HG03103 (cell line): ENCODE data around the gene CCND1.

Experiments used
- ATAC-seq: cut with Tn5 transposase; IDR thresholded peaks from one replicate; pipeline ENCODE4 v1.9.1; 2021; ENCODE audit warnings: low read depth; ENCODE audit not compliant: unreplicated experiment

The CCND1 gene

DNA sequence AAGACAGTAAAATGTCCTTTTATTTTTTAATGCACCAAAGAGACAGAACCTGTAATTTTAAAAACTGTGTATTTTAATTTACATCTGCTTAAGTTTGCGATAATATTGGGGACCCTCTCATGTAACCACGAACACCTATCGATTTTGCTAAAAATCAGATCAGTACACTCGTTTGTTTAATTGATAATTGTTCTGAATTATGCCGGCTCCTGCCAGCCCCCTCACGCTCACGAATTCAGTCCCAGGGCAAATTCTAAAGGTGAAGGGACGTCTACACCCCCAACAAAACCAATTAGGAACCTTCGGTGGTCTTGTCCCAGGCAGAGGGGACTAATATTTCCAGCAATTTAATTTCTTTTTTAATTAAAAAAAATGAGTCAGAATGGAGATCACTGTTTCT lies 1.1 kb upstream of the CCND1 start:
- no peak for ATAC-seq

DNA sequence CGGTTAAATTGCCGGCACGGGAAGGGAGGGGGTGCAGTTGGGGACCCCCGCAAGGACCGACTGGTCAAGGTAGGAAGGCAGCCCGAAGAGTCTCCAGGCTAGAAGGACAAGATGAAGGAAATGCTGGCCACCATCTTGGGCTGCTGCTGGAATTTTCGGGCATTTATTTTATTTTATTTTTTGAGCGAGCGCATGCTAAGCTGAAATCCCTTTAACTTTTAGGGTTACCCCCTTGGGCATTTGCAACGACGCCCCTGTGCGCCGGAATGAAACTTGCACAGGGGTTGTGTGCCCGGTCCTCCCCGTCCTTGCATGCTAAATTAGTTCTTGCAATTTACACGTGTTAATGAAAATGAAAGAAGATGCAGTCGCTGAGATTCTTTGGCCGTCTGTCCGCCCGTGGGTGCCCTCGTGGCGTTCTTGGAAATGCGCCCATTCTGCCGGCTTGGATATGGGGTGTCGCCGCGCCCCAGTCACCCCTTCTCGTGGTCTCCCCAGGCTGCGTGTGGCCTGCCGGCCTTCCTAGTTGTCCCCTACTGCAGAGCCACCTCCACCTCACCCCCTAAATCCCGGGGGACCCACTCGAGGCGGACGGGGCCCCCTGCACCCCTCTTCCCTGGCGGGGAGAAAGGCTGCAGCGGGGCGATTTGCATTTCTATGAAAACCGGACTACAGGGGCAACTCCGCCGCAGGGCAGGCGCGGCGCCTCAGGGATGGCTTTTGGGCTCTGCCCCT lies 529 bp upstream of the CCND1 start:
- ATAC-seq = no peak

DNA sequence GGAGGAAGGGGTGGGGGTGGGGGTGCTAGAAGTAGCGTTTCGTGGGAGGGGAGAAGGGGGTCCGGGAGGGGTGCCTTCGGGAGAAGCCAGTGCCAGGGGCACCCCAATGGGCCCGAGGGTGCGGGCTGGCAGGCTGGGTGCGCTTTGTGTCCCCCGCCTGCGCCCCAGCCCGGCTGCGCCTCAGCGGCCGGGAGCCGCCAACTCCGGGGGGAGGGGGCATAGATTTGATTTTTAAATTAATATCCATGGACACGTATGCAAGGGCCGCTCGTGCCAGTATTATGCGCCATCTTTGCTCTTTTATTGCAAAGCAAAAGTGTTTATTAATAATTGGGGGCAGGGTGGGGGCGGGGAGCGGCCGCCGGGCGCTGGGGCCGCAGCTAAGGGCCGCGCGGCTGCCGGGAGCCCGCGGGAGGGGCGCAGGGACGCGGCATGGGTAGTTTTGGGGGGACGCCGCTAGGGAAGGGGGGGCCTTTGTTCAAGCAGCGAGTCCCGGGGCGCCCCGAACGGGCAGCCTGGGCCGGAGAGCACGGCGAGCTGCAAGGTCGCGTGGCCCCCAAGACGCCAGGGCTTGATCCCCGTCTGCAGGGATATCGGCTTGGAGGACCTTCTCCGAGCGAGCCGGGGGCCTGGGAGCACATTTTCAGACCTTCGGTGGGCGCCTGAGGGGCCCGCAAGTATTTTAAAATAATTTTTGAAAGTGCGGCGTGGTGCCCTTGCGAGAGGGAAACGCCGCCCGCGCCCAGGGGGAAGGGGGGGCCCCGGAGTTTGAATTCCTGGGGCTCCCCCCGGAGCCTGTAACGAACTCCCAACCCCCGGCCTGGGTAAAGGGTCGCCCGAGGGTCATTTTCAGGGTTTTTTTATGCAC lies 959 bp downstream of the CCND1 start:
- no peak for ATAC-seq

DNA sequence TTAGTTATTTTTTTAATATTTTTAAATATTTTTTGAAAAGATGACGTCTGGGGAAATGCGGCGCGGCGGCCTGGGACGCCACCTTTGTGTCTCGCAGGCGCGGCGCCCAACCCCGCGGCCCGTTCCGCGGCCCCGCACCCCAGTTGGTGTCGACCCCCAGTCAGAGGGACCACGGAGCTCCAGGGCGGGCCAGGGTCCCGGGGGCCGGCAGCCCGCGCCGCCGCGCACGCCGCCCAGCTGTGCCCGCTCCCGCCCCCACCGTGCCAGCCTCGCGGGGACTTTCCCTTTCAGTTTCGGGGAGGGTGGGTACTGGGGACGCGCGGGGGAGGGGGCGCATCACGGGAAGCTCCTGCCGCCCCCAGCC lies 1.6 kb downstream of the CCND1 start:
- ATAC-seq = no peak

DNA sequence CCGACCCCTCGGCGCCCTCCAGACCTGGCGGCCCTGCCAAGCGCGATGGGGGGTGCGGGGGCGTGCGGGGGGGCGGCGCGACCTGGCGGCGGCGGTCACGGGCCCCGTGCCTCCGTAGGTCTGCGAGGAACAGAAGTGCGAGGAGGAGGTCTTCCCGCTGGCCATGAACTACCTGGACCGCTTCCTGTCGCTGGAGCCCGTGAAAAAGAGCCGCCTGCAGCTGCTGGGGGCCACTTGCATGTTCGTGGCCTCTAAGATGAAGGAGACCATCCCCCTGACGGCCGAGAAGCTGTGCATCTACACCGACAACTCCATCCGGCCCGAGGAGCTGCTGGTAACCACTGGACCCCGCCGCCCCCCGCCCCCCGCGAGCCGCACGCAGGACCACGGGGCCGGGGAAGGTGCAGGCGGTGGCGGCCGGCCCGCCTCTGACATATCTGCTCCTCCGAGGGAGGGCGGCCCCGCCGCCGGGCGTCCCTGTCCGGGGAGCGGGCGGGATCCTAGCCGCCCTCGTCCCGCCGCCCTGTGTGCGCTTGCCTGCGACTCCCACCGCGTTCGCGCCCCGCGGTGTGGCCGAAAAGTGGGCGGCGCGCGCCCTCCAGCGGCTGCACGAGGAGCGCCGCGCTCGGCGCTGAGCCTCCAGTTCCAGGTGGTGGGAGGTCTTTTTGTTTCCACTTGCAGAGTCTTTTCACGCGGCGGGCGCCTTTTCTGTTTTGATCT lies 2.1 kb downstream of the CCND1 start:
- no peak for ATAC-seq

DNA sequence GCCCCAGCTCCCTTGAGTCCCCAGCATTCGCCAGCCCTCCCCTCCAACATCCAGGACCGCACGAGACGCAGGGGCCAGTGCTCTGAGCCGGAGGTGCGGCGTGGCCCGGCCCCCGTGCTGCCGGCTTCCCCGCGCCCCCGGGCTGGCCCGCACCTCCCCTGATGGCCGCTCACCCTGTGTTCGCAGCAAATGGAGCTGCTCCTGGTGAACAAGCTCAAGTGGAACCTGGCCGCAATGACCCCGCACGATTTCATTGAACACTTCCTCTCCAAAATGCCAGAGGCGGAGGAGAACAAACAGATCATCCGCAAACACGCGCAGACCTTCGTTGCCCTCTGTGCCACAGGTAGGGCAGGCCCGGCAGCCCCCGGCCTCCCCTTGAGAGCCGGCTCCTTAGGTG lies 2.7 kb downstream of the CCND1 start:
- no peak for ATAC-seq

DNA sequence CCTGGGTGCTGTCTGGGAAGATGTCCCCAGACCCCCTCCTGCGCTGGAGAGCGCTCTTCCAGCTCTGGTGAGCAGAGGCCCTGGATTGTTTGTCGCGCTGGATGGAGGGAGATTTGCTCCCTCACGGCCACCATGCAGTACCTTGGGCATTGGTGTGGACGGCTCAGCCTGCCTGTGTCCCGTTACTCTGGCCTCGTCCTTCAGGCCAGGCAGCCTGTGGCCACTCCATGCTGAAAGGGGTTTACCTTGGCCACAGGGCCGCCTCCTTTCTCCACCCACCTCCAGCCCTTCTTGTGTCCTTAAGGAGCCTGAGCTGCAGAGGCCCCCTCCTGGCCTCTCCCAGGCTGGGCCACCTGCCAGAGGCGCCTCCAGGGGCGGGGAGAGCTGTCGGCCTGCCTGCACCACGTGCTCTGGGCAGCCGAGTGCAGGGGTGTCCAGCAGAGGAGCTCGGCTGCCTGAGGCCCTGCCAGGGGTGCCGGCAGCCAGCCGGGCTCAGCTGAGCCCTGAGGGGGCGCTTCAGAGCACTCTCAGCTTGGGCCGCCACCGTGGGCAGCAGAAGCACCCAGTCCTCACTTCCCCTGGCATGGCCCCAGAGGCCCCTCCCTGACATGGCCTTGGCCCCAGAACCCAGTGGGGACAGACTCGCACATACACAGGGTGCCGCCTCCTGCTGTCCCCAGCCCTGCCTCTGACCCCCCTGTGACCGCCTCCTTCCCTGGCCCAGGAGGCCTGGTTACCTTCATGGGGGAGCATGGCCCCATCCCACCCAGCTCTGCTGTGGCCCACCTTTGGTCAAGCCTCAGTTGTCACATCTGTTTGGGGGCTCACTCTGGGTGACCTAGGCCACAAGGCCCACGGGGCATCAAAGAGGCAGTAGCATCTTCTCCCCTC lies 3.4 kb downstream of the CCND1 start:
- no peak for ATAC-seq

DNA sequence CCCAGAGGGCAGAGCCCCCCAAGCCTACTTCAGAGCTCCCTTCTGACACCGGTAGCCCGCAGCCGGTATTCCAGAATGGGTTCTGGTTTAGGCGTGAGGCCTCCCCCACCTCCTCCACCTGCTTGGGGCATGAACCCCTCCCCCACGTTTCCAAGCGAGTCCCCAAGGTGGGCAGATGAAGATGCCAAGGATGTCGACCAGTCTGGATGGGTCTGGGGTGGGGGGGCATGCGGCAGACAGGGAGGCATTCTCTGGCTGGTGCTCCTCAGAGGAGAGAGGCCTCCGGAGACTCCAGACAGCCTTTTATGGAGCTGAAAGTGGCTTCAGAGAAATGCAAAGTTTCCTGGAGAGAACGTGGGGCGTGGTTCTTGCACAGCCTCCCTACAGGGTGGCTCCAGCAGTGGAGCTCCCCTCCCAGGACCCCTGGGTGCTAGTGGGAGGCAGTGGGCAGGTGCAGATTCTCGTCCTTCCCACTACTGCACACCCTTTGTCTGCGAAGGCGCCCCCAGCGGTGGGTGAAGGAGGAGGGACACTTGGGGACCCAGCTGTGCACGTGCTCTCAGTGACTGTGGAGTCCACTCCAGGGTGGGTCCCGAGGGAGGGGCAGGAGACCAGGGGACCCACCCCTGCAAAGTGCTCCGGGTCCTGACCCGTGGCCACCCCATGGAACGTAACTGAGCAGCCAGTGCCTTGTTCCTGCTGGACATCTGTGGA lies 4.2 kb downstream of the CCND1 start:
- no peak for ATAC-seq

DNA sequence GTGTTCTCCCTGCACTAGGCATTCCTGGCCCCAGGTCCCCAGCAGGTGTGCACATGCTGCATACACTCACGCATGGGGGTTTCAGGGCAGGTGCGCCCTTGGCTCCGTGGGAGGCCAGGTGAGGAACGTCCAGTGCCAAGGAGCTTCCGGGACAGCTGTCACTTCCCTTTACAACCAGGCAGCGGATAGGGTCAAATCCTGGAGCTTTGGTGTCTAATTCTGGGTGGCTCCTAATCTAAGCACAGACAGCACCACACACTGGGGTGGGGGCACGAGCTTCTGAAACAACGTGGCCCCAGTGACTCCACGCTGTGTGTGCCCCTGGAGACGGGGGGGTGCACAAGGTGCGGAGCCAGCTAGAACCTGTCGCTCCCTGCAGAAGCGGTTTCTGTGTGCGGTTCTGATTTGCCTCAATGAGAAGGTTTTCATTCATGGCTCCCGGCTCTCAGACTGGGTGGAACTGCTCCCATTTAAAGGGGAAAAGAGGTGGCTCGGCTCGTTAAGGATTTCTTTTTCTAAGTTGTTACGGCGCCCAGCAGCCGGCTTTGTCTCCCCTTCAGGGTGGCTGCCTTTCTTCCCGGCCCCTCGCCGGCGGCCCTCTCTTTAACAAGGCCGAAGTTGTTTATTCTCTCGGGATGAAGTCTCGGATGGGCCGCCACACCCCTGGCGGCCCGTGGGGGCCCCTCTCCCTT lies 5.0 kb downstream of the CCND1 start:
- ATAC-seq = no peak

DNA sequence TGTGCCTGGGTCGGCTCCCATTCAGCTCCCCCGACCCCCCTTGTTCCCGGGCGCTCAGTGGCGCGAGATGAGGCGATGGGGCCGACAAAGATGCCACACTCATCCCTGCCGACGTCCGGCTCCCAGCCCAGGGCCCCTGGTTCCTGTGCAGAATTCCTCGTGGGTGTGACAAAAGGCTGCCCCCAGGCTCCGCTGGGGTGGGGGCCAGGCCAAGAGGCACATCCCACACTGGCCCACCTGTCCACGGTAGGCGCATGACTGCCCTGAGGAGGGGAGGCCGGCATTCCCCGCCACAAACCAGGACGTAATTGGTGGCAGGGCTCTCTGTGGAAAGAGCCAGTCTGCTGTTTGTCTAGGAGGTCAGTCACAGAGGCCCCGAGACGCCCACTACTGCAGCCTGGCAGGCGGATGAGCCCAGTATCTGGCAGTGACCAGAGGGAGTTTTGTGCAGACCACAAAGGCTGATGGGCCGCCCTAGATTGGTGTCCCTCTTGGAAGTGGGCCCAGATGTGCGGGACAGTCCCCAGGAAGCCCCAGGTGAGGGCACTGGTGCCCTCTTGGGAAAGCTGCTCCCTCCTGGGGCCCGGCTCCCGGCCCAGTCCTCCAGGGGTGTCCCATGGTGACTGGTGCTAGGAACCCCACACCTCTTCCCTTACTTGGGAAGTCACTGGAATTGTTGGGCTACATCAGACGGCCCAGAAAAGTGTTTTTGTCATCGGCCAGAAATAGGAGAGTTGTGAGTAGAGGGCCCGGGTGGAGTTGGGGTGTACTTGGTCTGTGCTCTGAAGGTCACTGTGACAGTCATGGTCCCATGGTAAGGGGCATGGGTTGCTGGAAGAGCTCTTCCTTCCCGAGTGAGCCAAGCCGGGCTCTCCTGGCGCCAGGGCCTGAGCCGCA lies 5.8 kb downstream of the CCND1 start:
- ATAC-seq = no peak

DNA sequence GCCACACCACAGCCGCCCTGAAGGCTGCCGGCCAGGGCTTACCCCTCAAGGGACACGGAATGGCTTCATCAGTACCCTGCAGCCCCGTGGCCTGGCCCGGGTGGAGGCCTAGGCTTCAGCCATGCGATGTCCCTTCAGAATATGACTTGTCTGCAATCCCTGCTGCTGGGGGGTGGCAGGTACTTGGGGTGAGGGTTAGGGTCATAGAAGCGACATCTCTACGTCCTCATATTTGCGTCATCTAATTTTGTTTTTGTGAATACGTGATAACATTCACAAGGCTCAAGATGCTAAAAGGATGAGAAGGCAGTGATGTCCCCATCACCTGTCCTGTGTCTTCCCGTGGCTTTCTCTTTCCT lies 6.4 kb downstream of the CCND1 start:
- ATAC-seq = no peak

DNA sequence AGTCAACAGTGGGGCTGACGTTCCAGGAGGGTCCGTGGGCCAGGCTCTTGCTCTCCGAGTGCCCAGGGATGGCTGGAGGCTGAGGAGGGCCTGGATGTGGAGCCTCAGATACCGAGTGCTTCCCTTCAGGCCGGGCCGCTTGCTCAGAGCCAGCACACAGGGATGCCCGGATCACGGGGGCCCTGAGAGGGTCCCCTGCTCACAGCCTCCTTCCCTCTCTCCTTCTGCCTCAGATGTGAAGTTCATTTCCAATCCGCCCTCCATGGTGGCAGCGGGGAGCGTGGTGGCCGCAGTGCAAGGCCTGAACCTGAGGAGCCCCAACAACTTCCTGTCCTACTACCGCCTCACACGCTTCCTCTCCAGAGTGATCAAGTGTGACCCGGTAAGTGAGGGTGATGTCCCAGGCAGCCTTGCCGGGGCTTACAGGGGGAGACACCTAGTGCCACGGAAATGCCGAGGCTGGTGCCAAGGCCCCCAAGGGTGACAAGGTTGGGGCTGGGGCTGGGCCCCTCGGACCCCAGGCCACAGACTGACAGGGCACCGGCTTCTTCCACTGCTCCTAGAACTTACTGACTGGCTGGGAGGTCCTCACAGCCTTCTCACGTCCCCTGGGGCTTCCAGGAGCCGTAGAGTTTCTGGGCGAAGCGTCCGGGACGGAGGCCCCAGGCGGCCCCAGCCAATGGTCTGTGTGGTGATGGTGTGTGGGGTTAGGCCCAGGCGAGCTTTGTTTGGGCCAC lies 7.0 kb downstream of the CCND1 start:
- ATAC-seq = no peak

DNA sequence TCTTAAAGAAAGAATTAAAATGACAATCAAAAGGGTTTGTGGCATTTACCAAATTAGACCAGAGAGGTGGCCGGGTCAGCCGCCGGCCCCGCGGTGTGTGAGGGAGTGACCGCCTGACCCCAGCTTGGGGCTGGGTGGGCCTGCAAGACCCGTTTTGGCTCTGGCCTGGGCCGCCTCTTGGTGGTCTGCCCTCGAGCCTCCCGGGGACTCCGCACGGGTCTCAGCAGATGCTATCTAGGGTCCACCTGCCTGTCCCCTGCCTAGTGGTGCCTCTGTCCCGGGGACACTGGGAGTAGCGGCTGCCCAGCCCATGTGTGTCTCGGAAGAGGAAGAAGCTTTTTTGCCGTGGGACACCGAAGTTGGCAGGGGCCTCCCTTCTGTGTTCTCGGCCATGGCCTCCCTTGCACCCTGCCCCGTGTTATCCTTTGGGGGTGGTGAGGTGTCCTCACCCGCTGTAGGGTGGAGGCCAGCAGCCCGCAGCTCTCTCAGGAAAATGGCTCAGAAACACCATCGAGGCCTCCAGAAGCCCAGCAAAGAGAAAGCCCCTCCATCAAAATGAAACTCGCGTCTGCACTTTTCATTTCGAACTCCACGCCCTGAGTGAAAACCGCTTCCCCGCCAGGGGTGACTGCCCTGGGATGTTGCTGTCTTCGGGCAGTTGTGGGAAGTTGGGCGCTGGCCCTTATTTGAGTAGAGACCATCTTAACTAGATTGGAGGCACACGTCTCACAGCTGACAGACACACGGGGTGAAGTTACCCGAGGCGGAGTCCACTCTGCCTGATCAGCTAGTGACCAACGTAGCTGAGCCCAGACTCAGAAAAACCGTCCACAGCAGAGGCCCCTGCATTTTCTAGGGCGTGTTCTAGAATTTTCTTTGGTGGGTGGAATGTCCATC lies 8.0 kb downstream of the CCND1 start:
- ATAC-seq = no peak

DNA sequence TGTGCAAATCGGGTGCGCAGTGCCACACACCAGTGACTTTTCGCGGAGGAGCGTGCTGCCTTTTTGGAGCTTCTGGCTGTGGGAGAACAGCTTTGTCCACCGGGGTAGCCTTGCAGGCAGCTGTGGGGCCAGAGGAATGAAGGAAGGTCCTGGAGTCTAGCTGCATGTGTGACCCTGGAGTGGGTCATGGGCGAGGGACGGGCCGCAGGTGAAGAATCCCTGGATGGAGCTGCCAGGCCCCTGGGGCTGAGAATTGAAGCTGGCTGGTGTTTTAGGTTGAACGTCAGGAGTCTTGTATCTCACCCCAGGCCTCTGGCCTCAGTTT lies 8.6 kb downstream of the CCND1 start:
- ATAC-seq = no peak

DNA sequence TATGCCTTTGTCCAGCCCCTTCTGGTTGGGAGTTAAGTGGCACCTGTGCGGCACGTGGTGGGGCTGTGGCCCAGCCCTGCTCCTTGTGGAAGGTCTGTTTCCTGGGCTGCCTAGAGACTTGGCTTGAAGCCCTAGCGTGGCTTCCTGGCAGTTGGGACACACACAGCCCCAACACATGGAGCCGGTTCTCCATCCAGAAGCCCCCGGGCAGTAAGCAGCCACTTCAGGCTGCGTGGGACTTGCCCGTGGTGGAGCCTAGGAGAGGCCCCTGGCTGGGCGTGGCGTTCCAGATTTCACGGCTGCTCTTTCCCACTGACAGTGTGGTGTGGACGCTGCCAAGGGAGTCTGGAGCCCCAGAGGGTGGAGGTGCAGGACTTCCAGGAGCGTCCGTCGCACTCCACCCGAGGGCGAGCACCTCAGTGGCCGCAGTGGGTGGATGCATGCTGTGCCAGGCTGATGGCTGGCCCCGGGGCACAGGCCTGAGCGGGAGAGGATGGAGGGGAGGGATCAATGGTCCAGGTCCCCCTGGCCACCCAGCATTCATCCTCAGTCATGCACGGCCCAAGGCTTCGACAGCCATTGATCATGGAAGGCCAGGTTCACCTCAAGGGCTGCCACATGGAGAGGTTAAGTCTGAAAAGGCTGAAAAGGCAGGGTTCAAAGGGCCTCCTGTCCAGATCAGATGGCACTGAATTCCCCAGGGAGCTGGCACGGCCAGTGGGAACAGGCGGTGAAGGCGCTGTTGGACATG lies 9.3 kb downstream of the CCND1 start:
- no peak for ATAC-seq

DNA sequence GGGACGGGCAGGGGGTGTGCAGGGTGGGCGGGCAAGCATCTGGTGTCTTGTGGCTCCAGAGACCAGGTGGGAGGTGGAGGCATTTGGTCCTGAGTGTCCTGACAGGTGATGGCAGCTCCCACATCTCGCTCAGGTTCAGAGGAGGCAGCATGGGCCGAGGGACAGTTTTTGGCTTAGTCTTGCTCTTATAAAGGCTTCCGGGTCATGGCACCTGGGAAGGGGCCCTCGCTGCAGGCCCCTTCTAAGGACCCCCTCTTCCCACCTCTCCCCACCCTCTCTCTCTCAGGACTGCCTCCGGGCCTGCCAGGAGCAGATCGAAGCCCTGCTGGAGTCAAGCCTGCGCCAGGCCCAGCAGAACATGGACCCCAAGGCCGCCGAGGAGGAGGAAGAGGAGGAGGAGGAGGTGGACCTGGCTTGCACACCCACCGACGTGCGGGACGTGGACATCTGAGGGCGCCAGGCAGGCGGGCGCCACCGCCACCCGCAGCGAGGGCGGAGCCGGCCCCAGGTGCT lies 9.9 kb downstream of the CCND1 start:
- ATAC-seq = no peak
